ENCODE measurements around the gene SFMBT2. TPM values are rescaled to one million over a fixed set of nuclear protein-coding genes. Genes with fewer than 3 reads are reported as not detected.

The SFMBT2 gene
- total RNA-seq, 1 experiment from 2014 or later, result 0.02 TPM

DNA sequence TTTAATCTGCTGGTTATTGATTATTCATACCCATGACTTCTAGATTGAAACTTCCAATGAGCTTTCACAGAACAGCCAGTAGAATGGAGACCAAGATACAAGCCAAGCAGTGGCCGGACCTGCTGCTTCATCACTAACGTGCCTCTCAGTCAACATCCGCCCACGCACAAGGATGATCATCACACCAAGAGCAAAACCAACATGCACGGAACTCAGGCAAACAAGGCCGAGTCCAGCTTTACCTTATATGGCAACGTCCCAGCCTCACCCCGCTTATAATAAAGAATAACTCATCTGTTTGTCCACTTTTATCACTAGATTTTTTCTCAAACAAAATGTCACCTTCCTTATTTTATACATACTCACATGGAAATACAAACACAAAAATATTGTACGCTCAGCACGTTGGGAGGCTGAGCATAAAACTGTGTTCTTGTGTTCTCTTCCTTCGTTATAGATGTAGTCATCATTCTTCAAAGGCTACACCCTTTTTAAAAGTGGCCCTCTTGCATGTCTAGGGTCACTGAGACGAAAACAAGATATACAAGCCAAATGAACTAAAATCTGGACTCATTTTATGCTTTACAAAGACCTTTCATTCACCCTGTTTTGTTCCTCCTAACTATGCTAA is 122.7 kb downstream of the SFMBT2 start:
- intact Hi-C loops (cut with micrococcal nuclease), result no loop called here
- Histone ChIP-seq H3K27ac (ENCODE audit: low read depth, low read length) (no peak overlapping the region), H3K9me2 (ENCODE audit: insufficient read depth) (no peaks in the 10 kb centered on the region), H3K36me3 (ENCODE audit: control insufficient read depth in 1 of 2, insufficient read depth in 2 of 2, low read length in 2 of 2) (no peaks in the 10 kb centered on the region), H3K4me2 (ENCODE audit: low read length) (no peak overlapping the region), H3K4me3 (replicated peaks in 1 of 2; ENCODE audit: low read depth in 1 of 2, low read length in 2 of 2) (no peak overlapping the region), H3K27me3 (ENCODE audit: insufficient read depth, low read length) (no peaks in the 10 kb centered on the region), H4K20me1 (ENCODE audit: insufficient read depth) (no peaks in the 10 kb centered on the region), H3K9me3 (ENCODE audit: control insufficient read depth in 1 of 2, insufficient read depth in 1 of 2, low read depth in 1 of 2, low read length in 2 of 2) (no peaks in the 10 kb centered on the region), H3K9ac (ENCODE audit: low read length) (no peak overlapping the region), H3K4me1 (ENCODE audit: control insufficient read depth in 1 of 2, insufficient read depth in 2 of 2, low read length in 2 of 2) (no peaks in the 10 kb centered on the region), H2AFZ (ENCODE audit: low read depth, low read length, poor library complexity, severe bottlenecking) (no peak overlapping the region), H3K79me2 (ENCODE audit: insufficient read depth, low read length) (no peaks in the 10 kb centered on the region)
- no peak for TF ChIP-seq ZFX (IDR thresholded peaks at IDR 0.05)
- TF ChIP-seq CBX3 (IDR thresholded peaks at IDR 0.05; ENCODE audit: low read depth), result no peak
- TF ChIP-seq, protein P1, sequence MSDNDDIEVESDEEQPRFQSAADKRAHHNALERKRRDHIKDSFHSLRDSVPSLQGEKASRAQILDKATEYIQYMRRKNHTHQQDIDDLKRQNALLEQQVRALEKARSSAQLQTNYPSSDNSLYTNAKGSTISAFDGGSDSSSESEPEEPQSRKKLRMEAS (IDR thresholded peaks at IDR 0.05), result no peak
- no peak for TF ChIP-seq EZH2phosphoT487 (IDR thresholded peaks at IDR 0.05; ENCODE audit: borderline replicate concordance)
- TF ChIP-seq, protein P2, sequence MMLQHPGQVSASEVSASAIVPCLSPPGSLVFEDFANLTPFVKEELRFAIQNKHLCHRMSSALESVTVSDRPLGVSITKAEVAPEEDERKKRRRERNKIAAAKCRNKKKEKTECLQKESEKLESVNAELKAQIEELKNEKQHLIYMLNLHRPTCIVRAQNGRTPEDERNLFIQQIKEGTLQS (IDR thresholded peaks at IDR 0.05), result no peak
- TF ChIP-seq ELF1 (IDR thresholded peaks at IDR 0.05; ENCODE audit: borderline replicate concordance, low read depth), result no peak
- TF ChIP-seq, protein P3, sequence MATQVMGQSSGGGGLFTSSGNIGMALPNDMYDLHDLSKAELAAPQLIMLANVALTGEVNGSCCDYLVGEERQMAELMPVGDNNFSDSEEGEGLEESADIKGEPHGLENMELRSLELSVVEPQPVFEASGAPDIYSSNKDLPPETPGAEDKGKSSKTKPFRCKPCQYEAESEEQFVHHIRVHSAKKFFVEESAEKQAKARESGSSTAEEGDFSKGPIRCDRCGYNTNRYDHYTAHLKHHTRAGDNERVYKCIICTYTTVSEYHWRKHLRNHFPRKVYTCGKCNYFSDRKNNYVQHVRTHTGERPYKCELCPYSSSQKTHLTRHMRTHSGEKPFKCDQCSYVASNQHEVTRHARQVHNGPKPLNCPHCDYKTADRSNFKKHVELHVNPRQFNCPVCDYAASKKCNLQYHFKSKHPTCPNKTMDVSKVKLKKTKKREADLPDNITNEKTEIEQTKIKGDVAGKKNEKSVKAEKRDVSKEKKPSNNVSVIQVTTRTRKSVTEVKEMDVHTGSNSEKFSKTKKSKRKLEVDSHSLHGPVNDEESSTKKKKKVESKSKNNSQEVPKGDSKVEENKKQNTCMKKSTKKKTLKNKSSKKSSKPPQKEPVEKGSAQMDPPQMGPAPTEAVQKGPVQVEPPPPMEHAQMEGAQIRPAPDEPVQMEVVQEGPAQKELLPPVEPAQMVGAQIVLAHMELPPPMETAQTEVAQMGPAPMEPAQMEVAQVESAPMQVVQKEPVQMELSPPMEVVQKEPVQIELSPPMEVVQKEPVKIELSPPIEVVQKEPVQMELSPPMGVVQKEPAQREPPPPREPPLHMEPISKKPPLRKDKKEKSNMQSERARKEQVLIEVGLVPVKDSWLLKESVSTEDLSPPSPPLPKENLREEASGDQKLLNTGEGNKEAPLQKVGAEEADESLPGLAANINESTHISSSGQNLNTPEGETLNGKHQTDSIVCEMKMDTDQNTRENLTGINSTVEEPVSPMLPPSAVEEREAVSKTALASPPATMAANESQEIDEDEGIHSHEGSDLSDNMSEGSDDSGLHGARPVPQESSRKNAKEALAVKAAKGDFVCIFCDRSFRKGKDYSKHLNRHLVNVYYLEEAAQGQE (IDR thresholded peaks at IDR 0.05; ENCODE audit: low read depth), result no peak
- TF ChIP-seq TCF7L2 (IDR thresholded peaks at IDR 0.05; ENCODE audit: borderline replicate concordance, extremely low read depth, insufficient read depth, insufficient read length), result no peak
- ChIA-PET POLR2A (no interaction called here), CTCF (no interaction called here), RAD21 (ENCODE audit: low non-redundant PET in 1 of 2, low total read pairs in 2 of 2, uncharacterized antibody in 2 of 2, unreplicated experiment in 2 of 2) (no interaction called here)
- no peak for DNase-seq (ENCODE audit: low read depth, low spot score)
- no TSS peak for BruUV-seq (replicated peaks)
- no peak for ATAC-seq

All from HCT116 (cell line).